Endothelial cell of umbilical vein (primary cell): ENCODE results near the gene ITGAE. TPM values are rescaled to one million over a fixed set of nuclear protein-coding genes. Genes with fewer than 3 reads are reported as not detected.

Experiments used
- BruUV-seq: library from RNA; stranded (reverse); fragments of 400-500 nt; replicated peaks from 2 replicates; lab custom pipeline; 2021; lab: Mats Ljungman, UMichigan
- CTCF ChIA-PET: fragments of 300-600, 350-600 bp; sonication (Branson Sonifier 250); formaldehyde crosslinking; loops from one replicate; lab custom pipeline; 2021; ENCODE audit warnings: antibody characterized with exemption, inconsistent platforms; lab: Charles Lee
- POLR2A ChIA-PET: fragments of 300-600, 350-600 bp; sonication (Branson Sonifier 250); formaldehyde crosslinking; loops from one replicate; lab custom pipeline; 2021; ENCODE audit warnings: antibody characterized with exemption, inconsistent platforms; lab: Charles Lee
- DNase-seq: peaks from one replicate; pipeline ENCODE4 v3.0.0-alpha.2; 2011; ENCODE audit warnings: low read depth, low spot score
- FAIRE-seq: peaks from 2 replicates; lab custom pipeline; 2011; peaks lifted over from hg19 to GRCh38; lab: Jason Lieb, UNC
- H2AFZ ChIP-seq: 2 replicates; pipeline ENCODE4 v1.6.0; 2012; ENCODE audit warnings: low read depth, low read length, control low read depth, inconsistent platforms
- H3K27ac ChIP-seq: 2 replicates; pipeline ENCODE4 v1.5.1; 2011; ENCODE audit warnings: low read depth, mild to moderate bottlenecking, control low read depth, low read length, moderate library complexity; ENCODE audit not compliant: insufficient read depth
- H3K27me3 ChIP-seq, 2 experiments: 2 replicates each; pipeline versions ENCODE4 v1.6.0 to v1.6.1; 2011; ENCODE audit warnings: low read length in 2 of 2, mixed read lengths in 1 of 2; ENCODE audit not compliant: control insufficient read depth in 2 of 2, insufficient read depth in 2 of 2
- H3K36me3 ChIP-seq, 2 experiments: 2 replicates in 1 of 2; 3 replicates in 1 of 2; pipeline ENCODE4 v1.5.1; 2011; ENCODE audit warnings: low read length in 2 of 2, mild to moderate bottlenecking in 1 of 2, moderate library complexity in 1 of 2; ENCODE audit not compliant: control insufficient read depth in 2 of 2, insufficient read depth in 2 of 2; ENCODE audit errors: extremely low read depth in 1 of 2
- H3K4me1 ChIP-seq: 3 replicates; pipeline ENCODE4 v1.5.1; 2011; ENCODE audit warnings: mild to moderate bottlenecking, low read length; ENCODE audit not compliant: control insufficient read depth, insufficient read depth; ENCODE audit errors: extremely low read depth
- H3K4me2 ChIP-seq: 2 replicates; pipeline ENCODE4 v1.6.1; 2011; ENCODE audit warnings: low read length, control low read depth, mixed read lengths; ENCODE audit not compliant: insufficient read depth
- H3K4me3 ChIP-seq, 3 experiments: fragments of 200-600 bp in 1 of 3; sonication (generic), shearing (Covaris generic) in 1 of 3; replicated peaks in 1 of 3; 2 replicates each; pipeline ENCODE4 v1.5.1; 2011 to 2016; ENCODE audit warnings: control low read depth in 3 of 3, low read length in 3 of 3, mild to moderate bottlenecking in 2 of 3, inconsistent platforms in 1 of 3, low read depth in 1 of 3, moderate library complexity in 1 of 3; ENCODE audit not compliant: insufficient read depth in 1 of 3
- H3K79me2 ChIP-seq: 2 replicates; pipeline ENCODE4 v1.6.0; 2012; ENCODE audit warnings: low read length, inconsistent platforms; ENCODE audit not compliant: control insufficient read depth, insufficient read depth
- H3K9ac ChIP-seq: replicated peaks from 2 replicates; pipeline ENCODE3; 2011; ENCODE audit warnings: low read length, control low read depth; ENCODE audit not compliant: insufficient read depth; ENCODE audit errors: extremely low read depth
- H3K9me1 ChIP-seq: replicated peaks from 3 replicates; pipeline ENCODE4 v1.6.0; 2011; ENCODE audit warnings: mild to moderate bottlenecking, low read length; ENCODE audit not compliant: control insufficient read depth, insufficient read depth; ENCODE audit errors: extremely low read depth
- H3K9me3 ChIP-seq: replicated peaks from 2 replicates; pipeline ENCODE4 v1.5.1; 2012; ENCODE audit warnings: low read length, inconsistent platforms; ENCODE audit not compliant: control insufficient read depth, insufficient read depth
- H4K20me1 ChIP-seq: replicated peaks from 2 replicates; pipeline ENCODE3; 2011; ENCODE audit warnings: mild to moderate bottlenecking, low read length; ENCODE audit not compliant: control insufficient read depth, insufficient read depth; ENCODE audit errors: extremely low read depth
- EZH2 ChIP-seq: IDR thresholded peaks from 2 replicates; pipeline ENCODE4 v1.6.1; 2012; ENCODE audit warnings: borderline replicate concordance, low read depth, mild to moderate bottlenecking, moderate library complexity, low read length, inconsistent platforms; ENCODE audit not compliant: severe bottlenecking
- FOS ChIP-seq: IDR thresholded peaks from 2 replicates; pipeline ENCODE4 v1.6.1; 2011; ENCODE audit warnings: mild to moderate bottlenecking, low read length, moderate library complexity, borderline replicate concordance; ENCODE audit not compliant: insufficient read depth
- GATA2 ChIP-seq: IDR thresholded peaks from 2 replicates; pipeline ENCODE4 v1.7.0; 2011; ENCODE audit warnings: low read depth, mild to moderate bottlenecking, moderate library complexity, mixed read lengths, low read length; ENCODE audit not compliant: insufficient read length, insufficient read depth
- JUN ChIP-seq: IDR thresholded peaks from 2 replicates; pipeline ENCODE4 v1.6.1; 2011; ENCODE audit warnings: borderline replicate concordance, low read depth; ENCODE audit not compliant: insufficient read length, insufficient read depth
- MYC ChIP-seq: IDR thresholded peaks from one replicate; pipeline ENCODE4 v1.6.1; 2011; ENCODE audit warnings: mild to moderate bottlenecking, low read depth, low read length
- POLR2A ChIP-seq: IDR thresholded peaks from 2 replicates; pipeline ENCODE4 v1.6.1; 2012; ENCODE audit warnings: low read depth, mild to moderate bottlenecking, control low read depth, low read length
- POLR2AphosphoS5 ChIP-seq: IDR thresholded peaks from 2 replicates; pipeline ENCODE4 v1.6.1; 2012; ENCODE audit warnings: low read depth, mild to moderate bottlenecking, control low read depth, low read length, moderate library complexity; ENCODE audit not compliant: insufficient read depth
- dilution Hi-C: fragments of 300-500 bp; cut with MboI; formaldehyde crosslinking; loops from one replicate; pipeline ENCODE4 v1.15.0; 2019; ENCODE audit warnings: low sequenced_read_pairs; ENCODE audit not compliant: extremely low pct_ligation_motif_present
- intact Hi-C: fragments of 100-400 bp; cut with micrococcal nuclease; formaldehyde crosslinking; loops from one replicate; pipeline ENCODE4 v1.10.0; 2022
- polyA plus RNA-seq, 4 experiments: library from polyadenylated mRNA; depleted of rRNA in 3 of 4; stranded (reverse) in 3 of 4; unstranded in 1 of 4; fragments of >200 nt; gene quantifications; 2 replicates each; pipeline versions ENCODE4 v1.2.1 to v1.2.3, GENCODE V29; 2011 to 2012; ENCODE audit warnings: missing spikeins in 1 of 4
- total RNA-seq: library from RNA; stranded (reverse); gene quantifications from 2 replicates; pipeline ENCODE4 v1.2.3, GENCODE V29; 2021
- TF ChIP-seq, protein P1 (sequence below): IDR thresholded peaks from 2 replicates; pipeline ENCODE4 v1.6.1; 2011; ENCODE audit not compliant: insufficient read depth, insufficient read length
- TF ChIP-seq, protein P2 (sequence below), 2 donors: IDR thresholded peaks; 1 replicate in 1 of 2; 2 replicates in 1 of 2; pipeline ENCODE4 v1.5.1; 2011; ENCODE audit warnings: low read length in 2 of 2, mild to moderate bottlenecking in 2 of 2, moderate library complexity in 2 of 2, control low read depth in 1 of 2, inconsistent platforms in 1 of 2, low read depth in 1 of 2; ENCODE audit not compliant: insufficient read depth in 1 of 2; ENCODE audit errors: extremely low read depth in 1 of 2

The ITGAE gene
- total and polyA plus RNA-seq, 2 donors (not counting 3 experiments of a cell fraction or from before 2014, with no cell fraction given), result 29.6 to 71.6 TPM

DNA sequence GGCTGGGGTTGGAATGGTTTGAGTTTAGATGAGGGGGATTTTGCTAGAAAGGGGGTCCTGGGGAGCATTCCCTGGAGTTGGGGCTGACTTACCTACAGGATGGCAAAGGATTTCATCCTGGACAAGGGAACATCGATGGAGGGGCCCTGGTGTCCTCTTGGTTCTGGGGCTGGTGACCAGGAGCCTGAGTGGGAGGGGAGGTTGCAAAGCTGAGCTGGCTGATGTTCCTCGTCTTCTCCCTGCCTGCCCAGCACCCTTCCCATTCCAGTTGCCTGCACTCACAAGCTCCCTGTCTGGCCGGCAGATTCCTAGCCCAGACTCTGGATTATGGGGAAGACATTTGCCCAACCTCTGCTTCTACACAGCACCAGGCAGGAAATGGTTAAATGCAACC, 37.2 kb downstream of the ITGAE start:
- ChIA-PET CTCF (interaction anchor here (2.0 kb wide), 1 partner anchor 26 kb away, joined by 7 read pairs; no protein-coding TSS in a partner anchor), POLR2A (no interaction called here)
- dilution Hi-C loops (no loop called here), intact Hi-C loops (no loop called here)
- Histone ChIP-seq H2AFZ (no peak overlapping the region), H3K79me2 (no peaks in the 10 kb centered on the region), H3K27me3 (no peaks in the 10 kb centered on the region), H3K4me1 (peaks cover 2% of the 10 kb centered on the region), H3K27ac (no peak overlapping the region), H3K4me2 (no peak overlapping the region), H4K20me1 (no peaks in the 10 kb centered on the region), H3K4me3 (no peak overlapping the region), H3K9ac (no peak overlapping the region), H3K36me3 (no peaks in the 10 kb centered on the region), H3K9me3 (no peaks in the 10 kb centered on the region), H3K9me1 (no peaks in the 10 kb centered on the region)
- no peak for DNase-seq
- BruUV-seq, result no TSS peak
- TF ChIP-seq, protein P1, sequence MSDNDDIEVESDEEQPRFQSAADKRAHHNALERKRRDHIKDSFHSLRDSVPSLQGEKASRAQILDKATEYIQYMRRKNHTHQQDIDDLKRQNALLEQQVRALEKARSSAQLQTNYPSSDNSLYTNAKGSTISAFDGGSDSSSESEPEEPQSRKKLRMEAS, result no peak
- TF ChIP-seq JUN (no peak), FOS (no peak), GATA2 (no peak), EZH2 (no peak), MYC (no peak), POLR2AphosphoS5 (no peak), POLR2A (no peak)
- TF ChIP-seq, protein P2, sequence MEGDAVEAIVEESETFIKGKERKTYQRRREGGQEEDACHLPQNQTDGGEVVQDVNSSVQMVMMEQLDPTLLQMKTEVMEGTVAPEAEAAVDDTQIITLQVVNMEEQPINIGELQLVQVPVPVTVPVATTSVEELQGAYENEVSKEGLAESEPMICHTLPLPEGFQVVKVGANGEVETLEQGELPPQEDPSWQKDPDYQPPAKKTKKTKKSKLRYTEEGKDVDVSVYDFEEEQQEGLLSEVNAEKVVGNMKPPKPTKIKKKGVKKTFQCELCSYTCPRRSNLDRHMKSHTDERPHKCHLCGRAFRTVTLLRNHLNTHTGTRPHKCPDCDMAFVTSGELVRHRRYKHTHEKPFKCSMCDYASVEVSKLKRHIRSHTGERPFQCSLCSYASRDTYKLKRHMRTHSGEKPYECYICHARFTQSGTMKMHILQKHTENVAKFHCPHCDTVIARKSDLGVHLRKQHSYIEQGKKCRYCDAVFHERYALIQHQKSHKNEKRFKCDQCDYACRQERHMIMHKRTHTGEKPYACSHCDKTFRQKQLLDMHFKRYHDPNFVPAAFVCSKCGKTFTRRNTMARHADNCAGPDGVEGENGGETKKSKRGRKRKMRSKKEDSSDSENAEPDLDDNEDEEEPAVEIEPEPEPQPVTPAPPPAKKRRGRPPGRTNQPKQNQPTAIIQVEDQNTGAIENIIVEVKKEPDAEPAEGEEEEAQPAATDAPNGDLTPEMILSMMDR (IDR thresholded peaks at IDR 0.05; ENCODE audit: extremely low read depth in 1 of 2, insufficient read depth in 1 of 2, low read depth in 1 of 2, low read length in 2 of 2), result no peak
- no peak for FAIRE-seq
